Measurements from ENCODE around the gene PMP22. TPM values are rescaled to one million over a fixed set of nuclear protein-coding genes. Genes with fewer than 3 reads are reported as not detected.

Gene PMP22
- total RNA-seq, 1 donor from 2014 or later, result 246 TPM

DNA sequence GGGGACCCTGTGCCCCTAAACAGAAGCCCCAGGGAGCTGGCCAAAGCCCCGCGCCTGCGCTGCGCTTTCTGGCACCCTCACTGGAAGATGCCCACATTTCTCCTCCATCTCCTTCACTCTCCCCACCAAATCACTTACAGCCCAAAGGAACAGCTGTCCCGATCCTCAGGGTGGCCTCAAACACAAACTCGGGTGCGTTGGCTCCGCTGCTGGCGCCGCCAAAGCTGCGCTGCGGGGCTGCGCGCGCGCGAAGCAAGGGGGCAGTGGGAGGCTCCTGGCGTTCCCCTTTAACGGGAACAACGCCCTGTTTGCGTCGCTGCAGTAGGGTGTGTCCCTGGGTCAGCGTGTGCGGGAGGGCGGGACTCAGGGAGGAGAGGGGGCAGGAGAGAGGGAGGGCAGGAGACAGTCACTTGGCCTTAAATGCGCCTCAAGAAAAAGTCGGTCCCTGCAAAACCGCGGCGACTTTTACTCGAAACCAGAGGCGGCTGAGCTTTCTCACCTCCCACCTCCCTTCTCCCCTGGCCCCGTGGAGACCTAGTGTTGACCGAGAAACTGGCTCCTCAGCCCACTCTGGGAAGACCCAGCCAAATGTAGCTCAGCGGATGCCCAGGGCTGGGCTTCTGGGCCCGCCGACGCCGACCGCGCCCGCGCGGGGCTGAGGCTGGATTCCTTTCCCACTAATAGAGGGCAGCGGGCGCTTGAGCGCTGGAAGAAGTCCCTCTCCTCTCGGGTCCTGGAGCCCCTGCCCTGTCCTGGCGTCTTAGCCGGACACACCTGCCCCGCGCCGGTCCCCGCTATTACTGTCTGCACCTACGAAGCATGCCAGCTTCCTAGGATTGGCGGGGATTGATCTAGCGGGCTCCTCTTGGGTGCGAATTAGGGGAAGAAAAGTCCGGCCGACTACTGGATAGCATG, 2.6 kb downstream of the PMP22 start:
- intact Hi-C loops (cut with DNase I), result loop anchor here (5.0 to 10.0 kb wide), 2 partner anchors 142 to 195 kb away; no protein-coding TSS in a partner anchor
- Histone ChIP-seq H3K9me3 (no peaks in the 10 kb centered on the region), H3K36me3 (peaks cover 0 to 19% of the 10 kb centered on the region in 2 donors), H3K4me1 (peaks cover 30% of the 10 kb centered on the region), H3K4me3 (peak overlapping the region; percentile 58 to 84), H3K27me3 (no peaks in the 10 kb centered on the region), H3K27ac (peak overlapping the region; percentile 90)
- peak in 1 of 2 donors; percentile 95 for DNase-seq (ENCODE audit: extremely low spot score in 2 of 2)
- TF ChIP-seq POLR2AphosphoS5 (IDR thresholded peaks at IDR 0.05; ENCODE audit: insufficient read depth in 1 of 2, low read depth in 1 of 2) (peak; percentile 76 to 98), POLR2A (IDR thresholded peaks at IDR 0.05) (peak in 1 of 2 donors; percentile 93)
- TF ChIP-seq, protein P1, sequence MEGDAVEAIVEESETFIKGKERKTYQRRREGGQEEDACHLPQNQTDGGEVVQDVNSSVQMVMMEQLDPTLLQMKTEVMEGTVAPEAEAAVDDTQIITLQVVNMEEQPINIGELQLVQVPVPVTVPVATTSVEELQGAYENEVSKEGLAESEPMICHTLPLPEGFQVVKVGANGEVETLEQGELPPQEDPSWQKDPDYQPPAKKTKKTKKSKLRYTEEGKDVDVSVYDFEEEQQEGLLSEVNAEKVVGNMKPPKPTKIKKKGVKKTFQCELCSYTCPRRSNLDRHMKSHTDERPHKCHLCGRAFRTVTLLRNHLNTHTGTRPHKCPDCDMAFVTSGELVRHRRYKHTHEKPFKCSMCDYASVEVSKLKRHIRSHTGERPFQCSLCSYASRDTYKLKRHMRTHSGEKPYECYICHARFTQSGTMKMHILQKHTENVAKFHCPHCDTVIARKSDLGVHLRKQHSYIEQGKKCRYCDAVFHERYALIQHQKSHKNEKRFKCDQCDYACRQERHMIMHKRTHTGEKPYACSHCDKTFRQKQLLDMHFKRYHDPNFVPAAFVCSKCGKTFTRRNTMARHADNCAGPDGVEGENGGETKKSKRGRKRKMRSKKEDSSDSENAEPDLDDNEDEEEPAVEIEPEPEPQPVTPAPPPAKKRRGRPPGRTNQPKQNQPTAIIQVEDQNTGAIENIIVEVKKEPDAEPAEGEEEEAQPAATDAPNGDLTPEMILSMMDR (IDR thresholded peaks at IDR 0.05), result peak in 2 of 3 experiments; percentile 17 to 30

DNA sequence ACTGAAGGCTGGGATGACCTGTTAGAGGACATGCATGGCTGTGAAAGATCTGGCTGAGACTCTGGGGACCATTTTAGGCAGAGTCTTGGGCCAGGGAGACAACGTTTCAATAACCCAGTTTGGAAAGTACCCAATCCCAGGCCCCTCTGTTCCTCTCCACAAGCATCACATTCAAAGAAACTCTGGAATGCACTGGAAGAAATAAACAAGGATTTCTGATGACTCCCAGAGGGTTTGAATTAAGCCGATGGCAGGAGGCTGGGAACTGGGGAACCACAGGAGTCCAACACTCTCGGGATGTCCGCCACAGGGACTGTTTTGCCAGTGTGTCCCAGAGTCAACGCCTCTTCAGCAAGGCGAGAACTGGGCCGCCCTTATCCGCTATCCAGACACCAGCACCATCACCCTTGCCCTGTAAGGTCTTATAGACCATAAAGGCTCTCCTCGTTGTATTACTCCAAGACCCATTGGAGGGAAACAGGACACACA, 3.3 kb downstream of the PMP22 start:
- Histone ChIP-seq H3K4me3 (peak overlapping the region; percentile 58 to 84), H3K27ac (peak overlapping the region; percentile 90), H3K4me1 (peaks cover 37% of the 10 kb centered on the region), H3K36me3 (peaks cover 0 to 23% of the 10 kb centered on the region in 2 donors), H3K9me3 (no peaks in the 10 kb centered on the region), H3K27me3 (no peaks in the 10 kb centered on the region)
- intact Hi-C loops (cut with DNase I), result loop anchor here (1.0 to 10.0 kb wide), 3 partner anchors 143 to 240 kb away; no protein-coding TSS in a partner anchor
- DNase-seq (ENCODE audit: extremely low spot score in 2 of 2), result peak in 1 of 2 donors; percentile 87
- no peak for TF ChIP-seq POLR2AphosphoS5 (IDR thresholded peaks at IDR 0.05; ENCODE audit: insufficient read depth in 1 of 2, low read depth in 1 of 2)
- TF ChIP-seq POLR2A (IDR thresholded peaks at IDR 0.05), result no peak
- TF ChIP-seq, protein P1 (IDR thresholded peaks at IDR 0.05), result no peak

DNA sequence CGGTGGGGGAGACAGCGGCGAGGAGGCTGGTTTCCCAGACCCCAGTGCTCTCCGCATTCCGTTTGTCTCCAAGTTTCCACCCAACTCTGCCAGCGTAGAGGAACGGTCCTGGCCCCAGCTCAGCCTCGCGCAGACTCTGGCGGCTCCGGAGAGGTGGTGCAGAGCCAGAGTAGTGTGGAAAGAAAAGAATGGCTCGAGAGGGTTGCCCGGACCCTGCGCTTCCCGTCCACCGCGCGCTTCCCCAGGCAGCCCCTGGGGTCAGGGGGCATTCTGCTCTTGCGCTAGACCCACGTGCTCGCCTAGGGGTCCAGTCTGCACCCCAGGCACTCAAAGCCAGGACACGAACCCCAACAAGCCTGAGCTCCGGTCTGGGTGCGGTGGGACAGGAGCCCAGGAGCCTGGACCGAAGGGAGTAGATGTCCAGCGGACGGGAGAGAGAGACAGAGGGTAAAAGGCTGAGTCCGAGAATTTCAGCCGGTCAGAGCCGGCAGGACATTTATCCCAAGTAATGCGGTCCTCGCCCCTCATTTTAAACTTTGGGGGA, 3.8 kb downstream of the PMP22 start:
- H3K36me3 ChIP-seq, result peaks cover 0 to 25% of the 10 kb centered on the region in 2 donors
- H3K27me3 ChIP-seq, result no peaks in the 10 kb centered on the region
- peak in 1 of 2 donors; percentile 89 for DNase-seq (ENCODE audit: extremely low spot score in 2 of 2)
- TF ChIP-seq POLR2A (IDR thresholded peaks at IDR 0.05), result no peak
- peak in 1 of 2 donors; percentile 39 for TF ChIP-seq POLR2AphosphoS5 (IDR thresholded peaks at IDR 0.05; ENCODE audit: insufficient read depth in 1 of 2, low read depth in 1 of 2)
- H3K9me3 ChIP-seq, result no peaks in the 10 kb centered on the region
- H3K4me3 ChIP-seq, result peak overlapping the region; percentile 58 to 84
- peak overlapping the region; percentile 90 for H3K27ac ChIP-seq
- H3K4me1 ChIP-seq, result peaks cover 42% of the 10 kb centered on the region
- intact Hi-C loops (cut with DNase I), result loop anchor here (1.0 to 10.0 kb wide), 3 partner anchors 143 to 241 kb away; no protein-coding TSS in a partner anchor

DNA sequence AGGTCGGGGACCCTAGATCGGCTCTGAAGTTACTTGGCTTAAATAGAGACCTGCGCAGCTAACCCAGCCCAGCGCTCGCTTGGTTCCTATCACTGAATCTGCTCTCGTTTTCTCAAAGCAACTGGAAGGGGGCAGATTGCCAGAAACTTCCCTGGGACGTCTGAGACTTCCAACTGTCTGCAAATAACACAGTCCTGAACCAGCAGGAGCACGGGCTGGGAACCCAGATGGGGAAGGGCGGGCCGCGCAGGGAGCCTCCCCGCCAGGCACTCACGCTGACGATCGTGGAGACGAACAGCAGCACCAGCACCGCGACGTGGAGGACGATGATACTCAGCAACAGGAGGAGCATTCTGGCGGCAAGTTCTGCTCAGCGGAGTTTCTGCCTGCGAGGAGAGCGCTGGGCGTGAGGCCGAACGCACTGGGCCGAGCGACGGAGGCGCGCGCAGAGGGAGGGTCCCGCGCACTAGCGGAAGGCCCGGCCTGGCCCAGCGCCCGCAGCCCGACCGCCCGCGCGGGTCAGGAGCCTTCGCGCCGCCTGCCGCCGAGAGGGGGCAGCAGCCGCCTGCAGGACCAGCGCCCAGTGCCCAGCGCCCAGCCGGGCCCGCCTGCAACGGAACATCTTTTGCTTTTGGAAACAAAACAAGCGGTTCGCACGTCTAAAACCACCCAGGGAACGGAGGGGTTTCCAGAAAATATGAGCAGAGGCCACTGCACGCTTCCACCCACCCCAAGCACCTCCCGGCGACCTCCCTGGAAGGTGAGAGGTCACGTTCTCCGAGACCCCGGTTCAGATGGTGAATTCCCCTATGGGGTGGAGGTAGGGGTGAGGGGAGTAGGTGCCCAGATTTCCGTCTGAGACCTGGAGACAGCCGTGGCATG, 4.5 kb downstream of the PMP22 start:
- H3K27ac ChIP-seq, result peak overlapping the region; percentile 90
- peaks cover 0 to 31% of the 10 kb centered on the region in 2 donors for H3K36me3 ChIP-seq
- peaks cover 47% of the 10 kb centered on the region for H3K4me1 ChIP-seq
- intact Hi-C loops (cut with DNase I), result loop anchor here (1.0 to 10.0 kb wide), 3 partner anchors 144 to 242 kb away; no protein-coding TSS in a partner anchor
- peak overlapping the region; percentile 58 to 84 for H3K4me3 ChIP-seq
- no peaks in the 10 kb centered on the region for H3K9me3 ChIP-seq
- TF ChIP-seq POLR2A (IDR thresholded peaks at IDR 0.05) (peak in 1 of 2 donors; percentile 11), POLR2AphosphoS5 (IDR thresholded peaks at IDR 0.05; ENCODE audit: insufficient read depth in 1 of 2, low read depth in 1 of 2) (peak in 1 of 2 donors; percentile 77)
- TF ChIP-seq, protein P1 (IDR thresholded peaks at IDR 0.05), result peak; percentile 60 to 90 (median 67)
- DNase-seq (ENCODE audit: extremely low spot score in 2 of 2), result peak in 1 of 2 donors; percentile 89
- no peaks in the 10 kb centered on the region for H3K27me3 ChIP-seq

All from vagina (tissue), 2 donors.